Stimulated activated CD4-positive, alpha-beta T cell treated with anti-CD3 and anti-CD28 coated beads, Interleukin-1b, Interleukin-23, amount 100 ng/mL, for 48 hours (primary cell): ENCODE results near the gene OTOP1.
"Not testable (repeated sequence)": the region's sequence is repeated elsewhere in the genome, so short reads cannot be mapped to it uniquely, and the experiment has no call there.

ENCODE experiments used
- DNase-seq: peaks from one replicate; pipeline ENCODE4 v3.0.0-alpha.2; 2020

Gene OTOP1, protein sequence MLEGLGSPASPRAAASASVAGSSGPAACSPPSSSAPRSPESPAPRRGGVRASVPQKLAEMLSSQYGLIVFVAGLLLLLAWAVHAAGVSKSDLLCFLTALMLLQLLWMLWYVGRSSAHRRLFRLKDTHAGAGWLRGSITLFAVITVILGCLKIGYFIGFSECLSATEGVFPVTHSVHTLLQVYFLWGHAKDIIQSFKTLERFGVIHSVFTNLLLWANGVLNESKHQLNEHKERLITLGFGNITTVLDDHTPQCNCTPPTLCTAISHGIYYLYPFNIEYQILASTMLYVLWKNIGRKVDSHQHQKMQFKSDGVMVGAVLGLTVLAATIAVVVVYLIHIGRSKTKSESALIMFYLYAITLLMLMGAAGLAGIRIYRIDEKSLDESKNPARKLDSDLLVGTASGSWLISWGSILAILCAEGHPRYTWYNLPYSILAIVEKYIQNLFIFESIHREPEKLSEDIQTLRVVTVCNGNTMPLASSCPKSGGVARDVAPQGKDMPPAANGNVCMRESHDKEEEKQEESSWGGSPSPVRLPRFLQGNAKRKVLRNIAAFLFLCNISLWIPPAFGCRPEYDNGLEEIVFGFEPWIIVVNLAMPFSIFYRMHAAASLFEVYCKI

DNA sequence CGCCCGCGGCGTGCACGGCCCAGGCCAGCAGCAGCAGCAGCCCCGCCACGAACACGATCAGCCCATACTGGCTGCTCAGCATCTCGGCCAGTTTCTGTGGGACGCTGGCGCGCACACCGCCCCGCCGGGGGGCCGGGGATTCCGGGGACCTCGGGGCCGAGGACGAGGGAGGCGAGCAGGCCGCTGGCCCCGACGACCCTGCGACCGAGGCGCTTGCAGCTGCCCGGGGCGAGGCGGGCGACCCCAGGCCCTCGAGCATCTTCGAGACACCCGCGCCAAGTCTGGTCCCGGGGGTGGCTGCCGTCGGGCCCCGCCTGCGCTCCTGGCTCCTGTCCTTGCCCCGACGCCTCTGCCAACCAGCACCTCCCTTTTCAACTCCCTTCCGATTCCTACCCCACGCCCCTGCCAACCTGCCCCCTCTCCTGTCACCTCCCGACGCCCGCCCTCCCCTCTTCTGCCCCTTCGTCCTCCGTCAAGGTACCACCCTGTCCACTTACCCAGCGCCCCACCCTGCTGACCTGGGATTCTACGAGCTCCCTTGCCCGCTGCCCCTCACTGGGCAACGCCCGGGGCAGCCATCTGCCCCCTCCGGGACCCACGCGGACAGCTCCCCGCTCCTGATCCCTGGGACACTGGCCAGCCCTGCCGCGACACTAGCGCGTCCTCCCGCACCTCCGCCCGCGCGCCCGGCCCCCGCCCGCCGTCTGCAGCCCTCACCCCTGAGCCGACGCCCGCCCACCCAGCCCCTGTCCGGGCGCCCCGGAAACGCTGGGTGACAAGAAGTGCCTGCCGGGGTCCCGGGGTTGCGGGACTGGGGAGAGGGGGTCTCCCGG is at the start of gene OTOP1:
TSS of gene OTOP1 (minus strand) at position 324 of the 833 bp plus-strand sequence. CDS start at position 259, 65 bp downstream.
- DNase-seq = no peak

DNA sequence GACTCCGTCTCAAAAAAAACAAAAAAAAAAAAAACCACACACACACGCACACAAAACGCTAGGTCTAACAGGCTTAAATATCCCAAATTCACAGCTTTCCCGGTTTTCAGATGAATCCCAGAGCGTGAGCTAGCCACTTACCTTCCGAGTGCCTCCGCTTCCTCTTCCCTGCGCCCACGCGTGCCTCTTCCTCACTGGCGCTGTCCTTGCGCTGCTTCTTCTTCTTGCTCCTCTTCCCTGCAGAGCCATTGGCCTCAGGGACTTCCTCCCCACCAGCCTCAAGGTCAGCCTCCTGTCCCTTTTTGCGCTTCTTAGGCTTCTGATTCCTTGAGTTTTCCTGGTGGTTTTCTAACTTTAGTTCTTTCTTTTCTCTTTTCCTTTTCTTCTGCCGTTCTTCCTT is 47.5 kb upstream of the OTOP1 start:
- no peak for DNase-seq

DNA sequence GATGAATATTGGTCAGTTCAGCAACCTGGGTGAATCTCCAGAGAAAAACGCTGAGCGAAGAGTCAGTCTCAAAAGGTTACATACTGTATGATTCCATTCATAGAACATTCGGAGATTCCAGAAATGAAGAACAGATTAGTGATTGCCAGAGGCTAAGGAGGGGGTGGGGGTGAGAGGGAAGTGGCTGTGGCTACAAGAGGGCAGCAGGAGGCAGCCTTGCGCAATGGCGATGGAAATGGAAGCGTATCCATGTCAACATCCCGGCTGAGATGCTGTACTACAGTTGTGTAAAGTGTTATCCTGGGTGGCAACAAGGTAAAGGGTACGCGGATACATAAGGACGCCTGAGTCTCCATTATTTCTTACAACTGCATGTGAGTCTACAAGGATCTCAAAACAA is 45.2 kb upstream of the OTOP1 start:
- no peak for DNase-seq

DNA sequence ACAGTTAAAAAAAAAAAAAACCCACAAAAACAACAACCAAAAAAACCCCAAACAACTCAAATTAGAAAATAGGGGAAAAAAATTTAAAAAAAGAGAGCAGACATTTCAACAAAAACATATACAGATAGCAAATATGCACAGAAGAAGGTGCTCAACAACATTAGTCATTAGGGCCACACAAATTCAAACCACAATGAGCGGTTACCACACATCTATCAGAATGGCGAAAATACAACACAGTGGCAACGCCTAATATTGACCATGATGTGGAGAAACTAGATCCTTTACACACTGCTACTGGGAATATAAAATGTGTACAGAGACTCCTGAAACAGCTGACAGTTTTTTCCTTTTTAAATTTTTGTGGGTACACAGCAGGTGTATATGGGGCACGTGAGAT is 43.8 kb upstream of the OTOP1 start:
- no peak for DNase-seq

DNA sequence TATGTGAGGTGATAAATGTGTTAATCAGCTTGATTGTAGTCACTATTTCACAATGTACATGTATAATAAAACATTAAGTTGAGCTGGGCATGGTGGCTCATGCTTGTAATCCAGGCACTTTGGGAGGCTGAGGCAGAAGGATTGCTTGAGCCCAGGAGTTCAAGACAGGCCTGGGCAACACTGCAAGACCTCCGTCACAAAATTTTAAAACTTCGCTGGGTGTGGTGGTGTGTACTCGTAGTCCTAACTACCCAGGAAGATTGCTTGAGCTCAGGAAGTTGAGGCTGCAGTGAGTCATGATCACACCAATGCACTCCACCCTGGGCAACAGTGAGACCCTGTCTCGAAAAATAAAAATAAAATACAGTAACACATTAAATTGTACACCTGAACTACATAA is 43.1 kb upstream of the OTOP1 start:
- no peak for DNase-seq

DNA sequence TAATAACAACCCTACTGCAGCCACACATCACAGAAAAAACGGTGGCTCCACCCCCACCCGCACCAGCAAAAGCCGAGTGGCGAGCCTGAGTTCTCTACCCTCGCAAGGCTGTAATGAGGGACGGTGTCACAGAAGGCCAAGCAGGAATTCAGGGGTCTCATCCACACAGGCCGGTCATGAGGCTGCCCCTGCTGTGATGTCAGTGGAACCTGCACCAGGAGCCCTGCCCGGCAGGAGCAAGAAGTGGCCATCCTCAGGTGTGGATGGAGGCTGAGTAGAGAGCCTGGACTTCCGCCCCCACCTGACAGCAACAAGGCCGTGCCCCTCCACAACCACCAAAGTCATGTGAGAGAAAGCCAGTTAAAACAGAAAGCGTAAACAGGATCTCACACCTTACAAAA is 42.6 kb upstream of the OTOP1 start:
- no peak for DNase-seq

DNA sequence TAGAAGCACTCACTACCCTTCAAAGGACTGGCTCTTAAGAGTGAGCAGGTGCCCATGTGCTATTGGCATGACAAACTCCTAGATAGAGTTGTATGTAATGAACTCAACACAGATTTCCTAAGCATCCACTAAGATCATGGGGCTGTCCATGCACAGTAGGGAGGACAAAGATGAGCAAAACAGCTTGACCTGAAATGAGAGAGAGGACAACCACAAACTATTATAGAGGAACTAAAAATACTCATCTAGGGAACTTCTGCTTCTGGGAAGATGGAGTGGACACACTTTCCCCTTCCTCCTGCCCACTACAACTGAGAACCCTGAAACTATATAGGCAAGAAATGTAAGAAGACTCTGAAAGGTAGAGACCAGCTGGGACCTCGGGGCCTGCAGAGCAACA is 42.0 kb upstream of the OTOP1 start:
- DNase-seq = no peak

DNA sequence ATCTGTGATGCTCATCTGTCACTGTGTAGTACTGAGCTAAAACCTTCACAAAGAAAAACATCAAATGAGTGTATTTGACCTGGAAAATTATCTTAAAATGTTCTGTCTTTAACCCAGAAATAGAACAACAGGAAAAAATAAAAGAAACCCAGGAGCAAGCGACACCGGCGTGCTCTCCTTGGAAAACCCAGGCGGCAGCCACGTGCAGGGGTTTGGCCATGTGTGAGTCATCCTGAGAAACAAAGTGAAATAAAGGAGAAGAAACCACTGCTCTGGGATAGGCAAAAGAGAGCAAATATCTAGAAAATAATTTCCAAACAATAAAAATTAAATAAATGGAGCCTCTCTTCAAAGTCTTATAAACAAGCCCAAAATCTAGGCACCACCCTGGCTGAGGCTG is 41.3 kb upstream of the OTOP1 start:
- DNase-seq = no peak

DNA sequence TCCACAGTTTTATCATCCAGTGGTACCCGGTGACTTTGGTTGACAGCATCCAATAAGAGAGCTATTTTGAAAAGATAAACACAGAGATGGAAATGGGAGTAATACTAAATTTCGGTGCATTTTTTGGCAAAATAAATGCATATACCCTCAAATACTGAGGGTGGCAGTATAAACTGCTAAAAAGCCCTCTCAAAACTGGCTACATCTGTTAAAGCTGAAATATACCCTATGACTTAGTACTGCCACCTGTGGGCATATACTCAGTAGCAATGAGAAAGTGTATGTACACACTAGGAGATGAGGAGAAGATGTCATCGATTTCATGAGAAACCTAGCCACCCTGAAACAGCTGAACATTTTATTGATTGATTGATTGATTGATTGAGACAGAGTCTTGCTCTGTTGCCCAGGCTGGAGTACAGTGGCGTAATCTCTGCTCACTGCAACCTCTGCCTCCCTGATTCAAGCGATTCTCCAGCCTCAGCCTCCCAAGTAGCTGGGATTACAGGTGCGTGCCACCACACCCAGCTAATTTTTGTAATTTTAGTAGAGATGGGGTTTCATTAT is 33.5 kb upstream of the OTOP1 start:
- no peak for DNase-seq

DNA sequence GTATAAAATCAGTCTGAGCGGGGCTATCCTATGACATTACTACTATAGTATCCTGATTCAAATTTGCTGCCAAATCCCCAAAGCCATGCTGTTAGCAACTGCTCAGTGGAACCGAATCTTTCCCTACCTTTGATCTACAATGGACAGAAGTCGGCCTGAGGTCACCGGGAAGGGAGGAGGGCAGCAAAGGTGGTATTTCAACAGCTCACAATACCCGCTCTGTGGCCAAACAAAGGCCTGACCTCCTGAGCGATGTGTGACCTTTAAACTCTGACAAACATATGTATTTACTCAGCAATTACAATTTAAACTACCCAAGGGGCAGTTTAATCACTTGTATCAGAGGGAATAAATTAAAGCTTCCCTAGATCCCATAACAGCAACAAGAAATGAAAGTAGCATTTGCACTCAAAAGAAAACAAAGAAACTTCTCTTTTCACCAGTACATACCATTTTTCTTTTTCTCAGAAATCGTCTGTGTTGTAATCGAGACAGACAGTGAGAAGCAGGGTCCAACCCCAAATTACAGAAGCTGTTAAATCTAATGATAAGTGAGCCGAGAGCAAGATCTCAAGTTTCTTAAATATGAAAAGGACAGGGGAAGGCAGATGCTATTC is 32.9 kb upstream of the OTOP1 start:
- DNase-seq = no peak

DNA sequence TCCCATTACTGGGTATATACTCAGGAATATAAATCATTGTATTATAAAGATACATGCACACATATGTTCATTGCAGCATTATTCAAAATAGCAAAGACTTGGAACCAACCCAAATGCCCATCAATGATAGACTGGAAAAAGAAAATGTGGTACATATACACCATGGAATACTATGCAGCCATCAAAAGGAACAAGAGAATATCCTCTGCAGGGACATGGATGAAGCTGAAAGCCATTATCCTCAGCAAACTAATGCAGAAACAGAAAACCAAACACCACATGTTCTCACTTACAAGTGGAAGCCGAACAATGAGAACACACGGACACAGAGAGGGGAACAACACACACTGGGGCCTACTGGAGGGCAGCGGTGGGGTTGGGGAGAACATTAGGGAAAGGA is 31.0 kb upstream of the OTOP1 start:
- DNase-seq = not testable (repeated sequence)

DNA sequence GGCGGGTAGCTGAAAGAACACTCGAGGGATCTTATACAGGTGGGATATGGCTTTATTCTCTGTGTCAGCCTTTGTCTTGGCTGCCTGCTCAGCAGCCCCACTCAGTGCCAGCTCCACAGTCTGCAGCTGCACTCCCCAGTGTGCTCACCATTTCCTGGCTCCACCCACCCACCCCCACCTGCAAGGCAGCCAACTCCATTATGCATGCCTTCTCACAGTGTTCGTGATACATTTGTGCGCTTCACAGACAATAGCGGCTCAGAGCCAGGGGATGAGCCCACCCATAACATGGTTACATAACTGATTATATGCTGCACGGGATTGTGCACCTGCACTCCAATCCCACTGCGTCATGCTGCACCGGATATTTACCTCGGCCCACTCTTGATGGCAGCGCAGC is 30.1 kb upstream of the OTOP1 start:
- DNase-seq = no peak

DNA sequence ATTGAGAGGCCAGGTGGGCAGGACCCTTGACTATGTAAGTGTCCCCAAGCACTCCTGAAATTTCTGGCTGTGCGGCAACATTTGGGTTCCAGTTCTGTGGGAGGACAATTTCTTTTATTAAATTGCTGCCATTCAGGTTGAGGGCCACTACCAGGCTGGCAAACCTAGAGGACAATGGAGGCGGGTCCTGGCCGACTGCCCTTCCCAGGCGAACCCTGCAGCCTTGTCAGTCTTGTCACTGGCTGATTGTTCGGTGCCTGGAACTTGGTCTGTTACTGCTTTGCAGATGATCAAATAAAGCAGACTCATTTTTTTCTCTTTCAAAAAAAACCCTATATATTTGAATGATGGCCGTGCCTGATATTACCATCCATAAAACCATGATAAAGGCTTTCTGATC is 27.9 kb upstream of the OTOP1 start:
- no peak for DNase-seq

DNA sequence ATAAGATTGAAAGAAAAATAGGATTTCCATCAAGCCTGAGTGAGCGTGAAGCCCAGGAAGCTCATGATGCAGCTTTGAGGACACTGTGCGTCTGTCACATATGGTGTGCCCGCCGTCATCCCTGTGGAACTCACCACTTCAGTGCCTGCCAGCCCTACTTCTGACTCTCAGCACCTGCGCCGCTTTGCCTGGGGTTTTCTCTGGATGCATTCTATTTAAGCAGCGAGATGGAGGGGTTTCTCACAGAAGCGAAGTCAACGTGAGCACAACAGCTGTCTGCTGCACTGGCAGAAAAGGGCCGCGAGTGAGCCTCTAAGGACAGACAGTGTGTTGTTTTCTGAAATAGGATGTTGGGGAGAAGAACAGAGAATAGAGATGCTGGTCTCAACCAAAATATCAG is 27.5 kb upstream of the OTOP1 start:
- no peak for DNase-seq

DNA sequence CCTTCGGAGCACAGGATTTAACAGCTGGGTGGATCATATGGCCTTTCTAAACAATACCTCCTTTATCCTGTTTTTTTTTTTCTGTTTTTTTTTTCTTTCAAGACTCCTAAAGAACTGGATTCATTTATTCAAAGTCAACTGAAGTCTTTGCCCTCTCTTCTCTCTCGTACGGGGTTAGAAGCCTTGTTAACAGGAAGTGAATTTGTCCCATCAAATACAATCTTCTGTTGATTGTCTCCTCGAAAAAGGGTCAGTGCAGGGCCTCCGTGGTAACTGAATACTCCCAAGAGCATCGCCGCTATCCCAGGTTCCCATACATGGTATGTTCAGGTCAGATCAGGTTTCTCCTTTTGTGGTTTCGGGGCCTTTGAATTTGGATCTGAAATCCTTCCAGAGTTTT is 23.1 kb upstream of the OTOP1 start:
- DNase-seq = no peak

DNA sequence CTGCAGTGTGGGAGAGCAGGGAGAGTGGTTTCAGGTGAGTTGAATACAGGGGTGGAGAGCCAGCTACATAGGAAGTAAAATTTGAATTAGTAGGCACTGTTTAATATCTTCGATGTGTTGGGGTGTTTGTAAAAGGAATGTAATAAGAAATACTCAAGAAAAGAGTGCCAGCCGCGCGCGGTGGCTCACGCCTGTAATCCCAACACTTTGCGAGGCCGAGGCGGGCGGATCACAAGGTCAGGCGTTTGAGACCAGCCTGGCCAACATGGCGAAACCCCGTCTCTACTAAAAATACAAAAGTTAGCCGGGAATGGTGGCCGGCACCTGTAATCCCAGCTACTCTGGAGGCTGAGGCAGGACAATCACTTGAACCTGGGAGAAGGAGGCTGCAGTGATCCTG is 22.6 kb upstream of the OTOP1 start:
- not testable (repeated sequence) for DNase-seq

DNA sequence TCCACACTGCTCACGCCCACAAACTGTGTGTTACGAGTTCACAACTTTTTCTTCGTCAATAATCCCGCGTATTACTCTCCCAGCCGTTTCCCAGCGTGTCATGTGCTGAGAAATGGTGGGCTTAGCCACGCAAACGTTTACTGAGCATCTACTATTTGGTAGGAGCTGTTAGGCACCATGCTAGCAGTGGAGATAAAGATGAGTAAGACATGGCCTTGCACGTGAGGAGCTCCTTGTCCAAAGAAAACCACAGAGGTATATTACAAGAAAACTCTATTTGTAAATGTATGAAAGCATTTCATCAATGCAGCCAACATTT is 22.1 kb upstream of the OTOP1 start:
- no peak for DNase-seq

DNA sequence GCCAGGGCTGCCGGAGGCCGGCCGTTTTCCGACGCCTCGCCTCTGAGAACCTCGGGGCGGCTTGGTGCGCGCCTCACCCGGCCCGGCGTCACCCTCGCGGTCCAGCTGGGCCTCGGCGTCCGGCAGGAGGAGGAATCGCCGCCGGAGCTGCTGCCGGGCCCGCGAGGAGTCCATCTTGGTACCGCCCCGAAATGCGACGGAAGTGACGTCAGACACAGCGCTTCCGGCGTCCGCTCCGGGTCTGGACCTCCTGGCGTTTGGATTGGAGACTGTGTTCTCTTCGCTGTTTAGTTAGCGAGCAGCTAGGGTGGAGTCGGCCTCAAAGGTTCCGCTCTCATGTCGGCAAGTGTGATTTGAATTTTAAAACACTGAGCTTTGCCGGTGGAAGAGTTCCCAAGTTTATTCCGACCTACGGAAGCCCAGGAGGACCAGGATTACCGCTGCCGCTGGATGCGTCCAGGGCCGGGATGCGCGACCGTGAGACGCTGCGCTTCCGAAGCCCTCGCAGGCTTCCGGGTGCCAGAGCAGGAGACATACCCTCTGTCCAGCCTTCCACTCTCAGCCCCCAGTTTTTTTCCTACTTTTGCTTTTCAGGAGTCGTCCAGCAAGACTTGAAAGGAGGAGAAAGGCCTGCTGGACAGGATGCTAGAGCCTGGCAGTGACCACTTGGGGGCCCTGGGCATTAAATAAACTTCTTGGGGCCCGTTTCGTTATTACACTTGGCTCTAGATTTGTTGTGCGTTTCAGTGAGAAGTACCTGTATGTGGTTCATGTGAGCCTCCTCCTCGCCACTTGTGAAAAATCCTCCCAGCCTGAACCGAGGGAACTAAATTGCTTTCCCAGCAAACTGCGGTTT is 21.5 kb upstream of the OTOP1 start, which contains the start of gene TMEM128:
TSS of gene TMEM128 (minus strand) at position 195 of the 856 bp plus-strand sequence. CDS start at position 174, 21 bp downstream.
- peak; percentile 92 for DNase-seq

DNA sequence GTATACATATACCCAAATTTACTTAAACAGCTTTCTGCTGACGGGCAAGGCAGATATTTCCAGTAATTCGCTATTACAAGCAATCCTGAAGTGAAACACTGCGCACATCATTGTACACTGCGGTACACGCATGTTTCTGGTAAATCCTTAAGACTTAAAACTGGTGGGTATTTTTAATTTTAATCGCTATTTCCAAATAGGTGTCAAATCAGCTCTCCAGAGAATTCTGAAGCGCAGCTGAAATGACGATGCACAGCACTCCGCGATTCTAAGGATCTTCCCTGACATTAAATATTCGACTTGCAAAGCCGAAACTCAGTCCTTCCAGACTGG is 20.9 kb upstream of the OTOP1 start:
- no peak for DNase-seq

DNA sequence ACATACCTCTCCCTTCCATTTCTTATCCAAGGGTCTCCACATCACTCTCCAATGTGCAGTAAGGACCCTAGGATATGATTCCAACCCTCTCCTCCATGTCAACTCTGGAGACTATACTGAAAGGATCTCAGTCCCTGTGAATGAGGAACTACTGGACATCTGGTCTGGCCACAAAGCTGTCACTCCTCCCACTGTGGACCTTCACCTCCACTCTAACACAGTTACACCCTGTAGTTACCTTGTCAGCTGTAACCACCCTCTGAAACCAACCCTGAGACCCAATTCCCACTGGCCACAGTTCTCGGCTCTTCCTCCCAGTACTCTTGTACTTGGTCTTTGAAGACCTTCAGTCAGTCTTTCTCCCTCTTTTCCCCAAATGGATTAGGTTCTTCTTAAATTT is 18.4 kb upstream of the OTOP1 start:
- no peak for DNase-seq

DNA sequence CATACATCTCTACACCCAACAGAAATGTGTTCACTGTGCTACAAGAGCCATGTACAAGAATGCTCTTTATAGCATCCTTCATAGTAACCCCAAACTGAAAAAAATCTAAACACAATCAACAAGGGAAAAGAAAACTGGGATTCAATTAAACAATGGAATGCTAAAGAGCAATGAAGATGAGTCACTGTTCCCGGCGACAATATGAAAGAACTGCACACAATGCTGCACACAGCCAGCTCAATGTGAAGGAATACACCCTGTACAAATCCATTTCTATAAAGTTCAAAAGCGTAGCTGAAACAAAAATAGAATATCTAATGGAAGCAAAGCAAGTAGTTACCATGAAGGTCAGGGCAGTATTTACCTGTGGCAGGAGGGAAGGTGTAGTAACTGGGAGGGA is 12.8 kb upstream of the OTOP1 start:
- not testable (repeated sequence) for DNase-seq

DNA sequence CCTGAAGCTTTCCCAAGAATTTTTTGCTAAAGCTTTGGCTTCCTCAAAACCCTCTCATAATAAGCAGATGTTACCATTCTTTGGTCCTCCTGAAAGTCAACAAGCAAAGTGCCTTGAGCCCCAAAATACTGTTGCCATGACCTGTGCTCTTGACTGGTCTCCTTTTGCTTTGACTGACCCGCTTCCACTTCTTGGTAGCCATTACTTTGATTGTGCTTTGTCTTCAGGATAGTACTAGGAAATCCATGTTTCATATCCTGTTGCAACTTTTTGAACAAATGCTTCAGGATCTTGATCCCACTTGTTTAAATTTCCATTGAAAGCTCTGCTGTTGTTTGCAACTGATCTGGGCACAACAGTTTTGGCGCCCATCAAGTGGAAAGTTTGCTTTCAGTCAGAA is 6.9 kb upstream of the OTOP1 start:
- DNase-seq = no peak
